Body of pancreas (tissue), 4 donors: Measurements from ENCODE around the gene TTPAL. TPM values are rescaled to one million over a fixed set of nuclear protein-coding genes. Genes with fewer than 3 reads are reported as not detected.
A peak's percentile ranks its signal among the peaks of the same experiment; 100 is the strongest.

Experiments used
- ATAC-seq: fragments of 150-250 bp; one replicate; pipeline ENCODE4 v1.9.1; 2016
- DNase-seq, 4 donors: peaks; one replicate each; pipeline ENCODE4 v3.0.0-alpha.2; 2019
- H3K27ac ChIP-seq, 4 donors: fragments of 200-600 bp; sonication (generic); 1 replicate in 3 of 4; 2 replicates in 1 of 4; pipeline versions ENCODE4 v1.5.1 to v1.6.1; 2016 to 2019; ENCODE audit warnings: mild to moderate bottlenecking in 1 of 4, mixed read lengths in 1 of 4, moderate library complexity in 1 of 4
- H3K27me3 ChIP-seq, 2 donors: fragments of 200-600 bp; sonication (generic); one replicate each; pipeline ENCODE4 v1.6.0; 2016; ENCODE audit warnings: mild to moderate bottlenecking in 1 of 2
- H3K36me3 ChIP-seq, 2 donors: fragments of 200-600 bp; sonication (generic); replicated peaks in 1 of 2; 2 replicates each; pipeline ENCODE4 v1.5.1; 2016; ENCODE audit warnings: low read depth in 2 of 2; ENCODE audit not compliant: insufficient read depth in 1 of 2
- H3K4me1 ChIP-seq: fragments of 200-600 bp; sonication (generic); one replicate; pipeline ENCODE4 v1.6.0; 2016
- H3K4me3 ChIP-seq, 2 donors: fragments of 200-600 bp; sonication (generic); 1 replicate in 1 of 2; 2 replicates in 1 of 2; pipeline ENCODE4 v1.5.1; 2016 to 2019
- H3K9me3 ChIP-seq, 3 donors: fragments of 200-600 bp; sonication (generic); 1 replicate in 2 of 3; 2 replicates in 1 of 3; pipeline ENCODE4 v1.5.1; 2016
- POLR2A ChIP-seq, 3 donors: fragments of 450-650 bp; IDR thresholded peaks; one replicate each; pipeline ENCODE4 v1.6.1; 2016; ENCODE audit warnings: antibody characterized with exemption in 3 of 3, mild to moderate bottlenecking in 2 of 3
- WGBS, 2 donors: methylation state at CpG; one replicate each; pipeline ENCODE4 v1.1.5; 2017; 5-methylcytosine and 5-hydroxymethylcytosine counted together
- intact Hi-C: fragments of 100-400 bp; cut with DNase I; formaldehyde crosslinking; loops from one replicate; pipeline ENCODE4 v1.15.1; 2023
- total RNA-seq, 2 donors: library from RNA; depleted of rRNA; stranded (reverse); fragments of >200 nt; gene quantifications; one replicate each; pipeline ENCODE4 v1.1.0, GENCODE V29; 2016
- TF ChIP-seq, protein P1 (sequence below), 7 experiments: fragments of 450-650 bp in 4 of 7; fragments of 200-600 bp in 3 of 7; sonication (generic) in 3 of 7; IDR thresholded peaks; one replicate each; pipeline ENCODE4 v1.5.1; 2016 to 2019; ENCODE audit warnings: antibody characterized with exemption in 7 of 7

TTPAL gene
- total RNA-seq, 2 donors from 2014 or later: 8.3 to 9.9 TPM

DNA sequence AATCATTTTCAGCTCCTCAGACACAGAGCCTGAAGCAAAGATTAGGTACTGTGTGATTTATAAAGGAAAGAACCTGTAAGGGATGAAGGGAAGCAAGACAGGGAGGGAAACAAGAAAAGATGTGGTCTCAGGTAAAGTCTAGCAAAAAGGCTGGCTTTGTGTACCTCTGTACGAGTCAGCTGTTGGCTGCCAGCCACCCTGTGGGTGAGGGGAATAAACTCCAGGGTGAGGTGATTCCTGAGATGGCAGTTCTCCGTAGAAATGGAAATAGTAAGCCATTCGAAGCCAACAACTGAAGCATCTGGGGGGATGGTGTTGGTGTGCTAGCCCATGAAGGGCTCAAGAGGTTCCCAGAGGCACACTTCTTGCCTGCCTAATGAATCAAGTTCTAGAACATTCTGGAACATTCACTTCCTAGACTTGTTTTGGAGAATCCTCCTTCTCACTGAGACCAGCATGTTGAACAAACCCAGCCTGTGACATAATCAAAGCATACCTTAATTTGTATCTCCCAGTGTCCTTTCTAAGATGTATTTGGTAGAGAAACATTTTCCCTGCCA is 10.6 kb upstream of the TTPAL start:
- DNase-seq: peak; percentile 66 to 89 (median 80)
- peak; percentile 50 for ATAC-seq
- intact Hi-C loops: loop anchor here (10.0 kb wide), 1 partner anchor 250 kb away; the partner anchor contains the start of gene OSER1

DNA sequence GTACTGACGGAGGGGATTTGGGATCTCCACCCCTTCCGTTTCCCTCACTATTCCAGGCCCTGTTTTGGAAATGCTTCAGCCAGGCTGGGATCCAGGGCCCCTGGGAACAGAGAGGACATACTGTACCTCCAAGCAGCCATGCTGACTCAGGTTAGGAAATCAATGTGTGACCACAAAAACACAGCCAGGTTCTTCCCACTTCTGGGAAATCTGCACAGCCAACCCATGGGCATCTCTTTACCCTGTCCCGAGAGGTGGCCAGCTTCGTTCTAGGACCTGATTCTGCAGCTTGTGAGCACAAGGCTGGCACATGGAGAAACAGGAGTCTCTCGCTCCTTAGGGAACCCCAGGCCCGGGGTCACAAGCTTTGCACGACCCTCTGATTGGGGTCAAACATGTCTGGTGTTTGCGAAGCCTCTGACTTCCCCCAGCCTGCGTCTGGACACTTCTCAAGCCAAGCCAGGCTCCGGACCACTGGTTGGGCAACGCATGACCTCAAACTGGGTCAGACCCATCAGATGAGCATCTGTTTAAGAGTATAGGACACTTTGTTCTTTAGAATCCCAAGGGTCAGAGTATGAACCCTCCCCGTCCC is 8.3 kb upstream of the TTPAL start:
- Histone ChIP-seq H3K4me1 (peaks cover 27% of the 10 kb centered on the region), H3K27ac (peak overlapping the region in 1 of 4 donors; percentile 36), H3K27me3 (no peaks in the 10 kb centered on the region), H3K36me3 (no peaks in the 10 kb centered on the region), H3K4me3 (no peak overlapping the region), H3K9me3 (no peaks in the 10 kb centered on the region)
- peak; percentile 64 for ATAC-seq
- WGBS, 2 donors: 72 to 79% methylated on average over 11 to 12 of the region's 12 CpGs
- intact Hi-C loops: loop anchor here (10.0 kb wide), 1 partner anchor 253 kb away; the partner anchor contains the start of gene OSER1
- peak; percentile 52 to 64 (median 59) for DNase-seq
- TF ChIP-seq POLR2A (IDR thresholded peaks at IDR 0.05): no peak
- TF ChIP-seq, protein P1, sequence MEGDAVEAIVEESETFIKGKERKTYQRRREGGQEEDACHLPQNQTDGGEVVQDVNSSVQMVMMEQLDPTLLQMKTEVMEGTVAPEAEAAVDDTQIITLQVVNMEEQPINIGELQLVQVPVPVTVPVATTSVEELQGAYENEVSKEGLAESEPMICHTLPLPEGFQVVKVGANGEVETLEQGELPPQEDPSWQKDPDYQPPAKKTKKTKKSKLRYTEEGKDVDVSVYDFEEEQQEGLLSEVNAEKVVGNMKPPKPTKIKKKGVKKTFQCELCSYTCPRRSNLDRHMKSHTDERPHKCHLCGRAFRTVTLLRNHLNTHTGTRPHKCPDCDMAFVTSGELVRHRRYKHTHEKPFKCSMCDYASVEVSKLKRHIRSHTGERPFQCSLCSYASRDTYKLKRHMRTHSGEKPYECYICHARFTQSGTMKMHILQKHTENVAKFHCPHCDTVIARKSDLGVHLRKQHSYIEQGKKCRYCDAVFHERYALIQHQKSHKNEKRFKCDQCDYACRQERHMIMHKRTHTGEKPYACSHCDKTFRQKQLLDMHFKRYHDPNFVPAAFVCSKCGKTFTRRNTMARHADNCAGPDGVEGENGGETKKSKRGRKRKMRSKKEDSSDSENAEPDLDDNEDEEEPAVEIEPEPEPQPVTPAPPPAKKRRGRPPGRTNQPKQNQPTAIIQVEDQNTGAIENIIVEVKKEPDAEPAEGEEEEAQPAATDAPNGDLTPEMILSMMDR (IDR thresholded peaks at IDR 0.05): no peak

More for the DNA sequence above, 10.6 kb upstream of the TTPAL start:
- peak overlapping the region in 1 of 4 donors; percentile 13 for H3K27ac ChIP-seq
- H3K4me3 ChIP-seq: no peak overlapping the region
- H3K9me3 ChIP-seq: no peaks in the 10 kb centered on the region
- 15 to 19% methylated on average over 3 of the region's 3 CpGs for WGBS, 2 donors
- no peaks in the 10 kb centered on the region for H3K27me3 ChIP-seq
- H3K4me1 ChIP-seq: peaks cover 25% of the 10 kb centered on the region
- H3K36me3 ChIP-seq: no peaks in the 10 kb centered on the region
- no peak for TF ChIP-seq POLR2A (IDR thresholded peaks at IDR 0.05)
- TF ChIP-seq, protein P1 (IDR thresholded peaks at IDR 0.05): no peak

DNA sequence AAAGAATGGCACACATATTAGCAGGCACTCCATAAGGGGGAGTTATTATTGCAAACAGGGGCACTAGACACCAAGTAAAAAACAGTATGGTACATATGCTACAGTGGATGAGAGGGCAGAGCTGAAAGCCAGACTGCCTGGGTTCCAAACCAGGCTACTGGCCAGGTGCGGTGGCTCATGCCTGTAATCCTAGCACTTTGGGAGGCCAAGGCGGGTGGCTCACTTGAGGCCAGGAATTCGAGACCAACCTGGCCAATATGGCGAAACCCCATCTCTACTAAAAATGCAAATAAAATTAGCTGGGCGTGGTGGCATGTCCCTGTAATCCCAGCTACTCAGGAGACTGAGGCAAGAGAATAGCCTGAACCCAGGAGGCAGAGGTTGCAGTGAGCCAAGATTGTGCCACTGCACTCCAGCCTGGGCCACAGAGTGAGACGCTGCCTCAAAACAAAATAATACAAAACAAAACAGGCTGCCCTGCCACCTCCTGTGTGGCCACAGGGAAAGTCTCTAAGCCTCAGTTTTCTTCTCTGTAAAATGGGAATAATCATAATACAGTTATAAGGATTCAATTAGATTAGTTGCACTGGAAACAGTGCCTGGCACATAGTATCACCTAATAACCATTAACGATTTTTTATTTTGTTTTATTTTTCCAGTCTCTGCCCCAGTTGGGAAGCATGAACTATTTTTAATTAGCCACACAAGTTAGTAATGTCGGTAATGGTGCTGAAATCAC is 7.5 kb upstream of the TTPAL start:
- no peak for DNase-seq
- no peaks in the 10 kb centered on the region for H3K9me3 ChIP-seq
- H3K27me3 ChIP-seq: no peaks in the 10 kb centered on the region
- 77 to 85% methylated on average over 8 of the region's 8 CpGs for WGBS, 2 donors
- H3K27ac ChIP-seq: peak overlapping the region in 1 of 4 donors; percentile 36
- no peaks in the 10 kb centered on the region for H3K36me3 ChIP-seq
- peaks cover 27% of the 10 kb centered on the region for H3K4me1 ChIP-seq
- ATAC-seq: no peak
- intact Hi-C loops: loop anchor here (10.0 kb wide), 1 partner anchor 253 kb away; the partner anchor contains the start of gene OSER1
- no peak for TF ChIP-seq POLR2A (IDR thresholded peaks at IDR 0.05)
- TF ChIP-seq, protein P1 (IDR thresholded peaks at IDR 0.05): no peak
- no peak overlapping the region for H3K4me3 ChIP-seq

DNA sequence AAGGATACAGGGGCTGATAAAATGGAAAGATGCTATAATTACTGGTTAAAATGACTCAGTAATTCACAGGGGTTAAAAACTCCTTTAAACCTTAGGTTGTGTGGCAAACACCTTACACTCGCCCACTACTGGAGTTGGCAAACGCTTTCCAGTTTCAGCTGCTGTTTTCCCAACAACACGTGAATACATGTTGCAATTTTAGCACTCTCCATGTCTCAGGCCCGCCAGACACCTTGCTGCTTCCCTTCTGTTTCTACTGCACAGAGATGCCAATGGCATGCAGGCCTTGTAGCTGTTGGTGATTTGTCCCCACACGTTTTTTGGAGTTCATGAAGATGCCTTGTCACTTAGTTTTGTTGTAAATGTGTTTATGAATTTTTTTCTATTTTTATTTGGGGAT is 5.3 kb upstream of the TTPAL start:
- 32 to 40% methylated on average over 5 of the region's 5 CpGs for WGBS, 2 donors
- ATAC-seq (peak; percentile 64), DNase-seq (peak; percentile 62 to 81 (median 78))
- no peaks in the 10 kb centered on the region for H3K36me3 ChIP-seq
- H3K4me3 ChIP-seq: no peak overlapping the region
- TF ChIP-seq, protein P1 (IDR thresholded peaks at IDR 0.05): peak in 1 of 7 experiments; percentile 9
- no peak for TF ChIP-seq POLR2A (IDR thresholded peaks at IDR 0.05)
- intact Hi-C loops: no loop called here
- peak overlapping the region in 2 of 4 donors; percentile 10 to 33 for H3K27ac ChIP-seq
- no peaks in the 10 kb centered on the region for H3K9me3 ChIP-seq
- peaks cover 25% of the 10 kb centered on the region for H3K4me1 ChIP-seq
- H3K27me3 ChIP-seq: no peaks in the 10 kb centered on the region
